NCI-H146 (cell line): ENCODE data around the gene SPATA17.

Source experiments
- DNase-seq: peaks from one replicate; lab custom pipeline; 2025; lab: John Stamatoyannopoulos, UW

SPATA17 gene

DNA sequence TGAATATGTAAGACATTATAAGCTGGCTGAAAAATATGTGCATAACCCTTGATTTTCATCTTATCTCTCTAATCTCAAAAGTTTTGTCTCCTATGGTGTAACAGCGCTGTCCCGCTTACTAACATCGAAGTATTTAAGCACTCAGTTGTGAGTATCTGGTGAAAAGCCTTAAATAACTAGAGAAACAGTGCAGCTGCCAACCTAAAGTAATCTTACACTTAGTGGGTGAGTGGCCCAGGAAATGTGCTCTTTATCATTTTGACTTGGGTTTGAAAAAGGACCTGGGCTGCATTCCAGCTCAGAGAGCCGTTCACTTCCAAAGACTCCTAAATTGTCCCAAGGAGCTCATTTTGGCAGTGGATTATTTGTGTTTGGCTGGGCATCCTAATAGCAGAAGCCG, 225.9 kb downstream of the SPATA17 start:
- DNase-seq: no peak

DNA sequence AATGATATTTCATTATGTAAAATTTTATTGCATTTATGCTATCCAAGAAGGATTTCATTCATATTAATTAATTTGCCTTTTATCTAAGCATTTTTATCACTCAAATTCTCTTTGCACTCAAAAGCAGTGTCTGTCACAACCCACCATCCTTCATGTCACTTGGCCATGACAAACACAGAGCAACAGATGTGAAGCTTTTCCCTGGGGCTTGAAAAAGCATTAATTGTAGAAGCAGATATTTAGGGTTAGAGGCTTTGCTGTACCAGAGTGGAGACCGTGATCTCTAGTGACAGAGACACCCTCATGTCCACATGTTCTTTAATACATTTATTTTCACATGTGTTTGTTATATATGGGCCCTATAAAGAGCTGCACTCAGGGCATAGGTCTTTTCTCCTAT, 230.5 kb downstream of the SPATA17 start:
- DNase-seq: no peak

DNA sequence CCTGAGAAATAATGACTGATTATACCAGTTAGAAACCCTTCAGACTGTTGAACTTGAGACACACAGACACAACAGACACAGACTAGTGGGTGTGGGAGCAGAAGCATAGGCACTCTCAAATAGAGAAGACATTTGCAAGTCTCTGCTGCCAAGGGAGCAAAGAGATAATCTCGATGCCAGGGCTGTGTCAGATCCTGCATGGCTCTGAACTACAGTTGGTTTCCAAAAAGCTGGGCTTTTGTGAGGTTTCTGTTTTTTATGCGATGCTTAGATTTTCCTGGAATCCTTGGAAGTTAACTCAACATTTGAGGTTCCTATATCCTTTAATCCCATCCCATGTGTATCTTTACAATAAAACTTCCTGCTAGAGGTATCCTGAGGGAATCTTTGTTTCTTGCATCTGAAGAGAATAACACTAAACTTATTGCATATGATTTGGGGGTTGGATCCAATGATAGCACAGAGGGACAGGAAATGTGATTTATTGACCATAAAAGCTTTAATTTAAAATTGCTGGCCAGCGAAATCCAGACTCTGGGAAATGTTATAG, 236.4 kb downstream of the SPATA17 start:
- no peak for DNase-seq

DNA sequence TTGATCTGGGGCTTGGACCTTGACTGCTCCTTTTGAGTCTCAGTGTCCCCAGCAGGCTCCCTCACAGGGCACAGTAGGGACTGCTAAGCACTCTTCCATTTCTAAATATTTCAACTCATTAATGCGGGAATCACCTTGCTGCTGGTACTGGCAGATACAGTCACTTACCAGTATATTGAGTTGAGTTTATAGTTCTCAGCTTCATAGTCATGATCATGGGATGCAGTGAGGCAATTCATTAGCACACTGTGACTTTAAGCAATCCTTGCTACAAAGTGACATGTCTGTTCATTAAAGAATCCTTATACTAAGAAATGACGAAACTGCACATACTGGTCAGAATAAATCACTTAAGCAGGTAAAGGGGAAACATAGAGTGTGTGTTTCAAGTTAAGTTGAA, 240.8 kb downstream of the SPATA17 start:
- no peak for DNase-seq

DNA sequence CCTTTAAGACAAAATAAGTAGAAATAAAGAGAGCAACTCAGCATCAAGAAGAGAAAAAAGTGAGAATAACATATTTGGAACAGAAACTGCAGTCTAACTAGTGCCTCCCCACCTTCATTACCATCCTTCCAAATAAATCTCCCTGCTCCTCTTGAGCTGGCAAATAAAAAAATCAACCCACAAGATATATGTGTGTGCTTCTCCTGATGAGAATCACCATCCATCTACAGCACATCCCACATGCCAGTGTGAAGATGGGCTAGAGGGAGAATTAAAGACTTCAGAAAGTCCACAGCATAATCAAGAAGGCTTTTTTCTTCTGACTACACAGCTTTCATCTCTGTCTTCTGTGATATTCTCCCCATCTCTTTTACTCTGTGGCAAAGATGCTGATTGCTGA, 244.1 kb downstream of the SPATA17 start:
- DNase-seq: no peak

DNA sequence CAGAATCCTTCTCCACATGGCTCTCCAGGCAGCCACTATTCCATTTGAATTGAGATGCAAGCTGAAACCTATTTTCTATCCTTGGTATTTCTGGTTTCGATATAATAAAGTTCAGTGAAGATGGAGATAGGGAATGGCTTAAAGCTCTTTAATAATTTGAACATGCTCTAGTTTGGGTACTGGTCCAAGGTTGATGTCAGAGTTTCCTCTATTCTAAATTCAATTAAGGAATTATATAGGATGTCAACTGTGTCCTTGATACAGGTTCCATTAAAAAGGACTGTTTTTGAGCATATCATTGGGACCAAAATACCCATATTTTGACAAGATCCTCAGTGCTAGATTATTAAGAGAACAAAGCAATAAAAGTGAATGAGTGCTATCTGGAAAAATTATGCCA, 245.3 kb downstream of the SPATA17 start:
- no peak for DNase-seq

DNA sequence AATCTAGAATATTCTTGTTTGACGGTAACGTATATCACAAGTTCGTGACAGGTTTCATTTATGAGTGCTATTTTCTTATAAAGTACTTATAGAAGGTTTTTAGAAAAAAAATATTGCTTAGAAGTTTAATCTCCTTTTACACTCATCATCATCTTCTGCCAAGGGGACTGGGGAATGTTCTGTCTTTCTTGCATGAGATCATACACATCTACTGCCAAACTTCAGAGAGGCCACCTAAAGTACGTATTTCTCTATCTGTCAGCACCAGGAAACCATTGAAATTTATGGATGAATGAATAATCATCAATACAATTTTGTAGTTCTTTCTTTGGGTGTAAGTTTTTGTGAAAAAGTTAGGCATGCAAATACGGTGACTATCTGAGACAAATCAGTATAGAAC, 245.8 kb downstream of the SPATA17 start:
- DNase-seq: no peak

DNA sequence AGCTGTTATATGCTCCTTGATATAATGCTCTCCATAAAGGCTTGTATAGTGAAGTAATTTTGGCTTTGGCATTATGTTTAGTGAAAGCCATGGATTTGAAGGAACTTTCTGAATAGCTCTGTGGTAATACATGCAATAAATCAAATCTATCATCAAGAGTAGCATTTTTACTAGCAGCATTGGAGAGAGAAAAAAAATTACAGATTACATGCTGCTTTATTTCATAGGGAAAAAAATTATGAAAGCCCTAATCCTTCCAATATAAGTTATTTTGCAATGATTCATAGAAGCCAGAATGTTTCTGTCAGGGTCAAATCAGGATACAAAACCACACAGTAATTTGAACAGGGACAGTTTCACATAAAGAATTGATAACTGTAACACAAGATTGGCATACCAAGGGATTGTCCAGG, 250.0 kb downstream of the SPATA17 start:
- no peak for DNase-seq

DNA sequence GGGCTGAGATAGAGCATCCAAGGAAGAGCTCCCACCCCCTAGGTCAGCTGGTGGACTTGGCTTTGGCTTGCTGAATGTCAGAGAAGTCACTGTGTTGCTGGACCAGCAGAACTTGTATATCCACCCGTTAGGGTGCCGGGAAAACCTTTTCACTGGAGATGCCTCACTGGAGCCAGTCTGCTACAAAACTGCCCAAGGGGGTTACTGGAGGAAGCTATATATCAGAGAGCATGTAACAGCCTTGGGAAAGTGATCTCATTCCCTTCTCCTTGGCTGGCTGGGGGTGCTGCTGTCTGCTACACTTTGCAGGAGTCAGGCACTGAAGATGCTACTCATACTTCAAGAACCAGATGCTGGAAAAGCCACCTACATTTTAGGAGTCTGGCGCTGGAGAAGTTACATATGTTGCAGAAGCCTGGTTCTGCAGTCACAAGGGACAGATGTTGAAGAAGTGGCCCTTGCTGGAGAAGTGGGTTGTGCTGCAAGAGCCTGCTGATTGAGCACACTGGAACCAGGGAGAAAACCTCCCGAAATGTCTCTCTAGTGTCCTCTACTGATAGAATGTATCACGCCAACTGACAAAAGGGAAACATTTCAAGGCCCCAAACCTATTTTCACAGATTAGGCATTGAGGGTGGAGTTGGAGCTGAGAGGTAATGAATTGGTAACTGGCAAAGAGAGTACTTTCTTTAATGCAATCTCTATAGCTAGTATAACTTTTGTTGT, 250.6 kb downstream of the SPATA17 start:
- no peak for DNase-seq

DNA sequence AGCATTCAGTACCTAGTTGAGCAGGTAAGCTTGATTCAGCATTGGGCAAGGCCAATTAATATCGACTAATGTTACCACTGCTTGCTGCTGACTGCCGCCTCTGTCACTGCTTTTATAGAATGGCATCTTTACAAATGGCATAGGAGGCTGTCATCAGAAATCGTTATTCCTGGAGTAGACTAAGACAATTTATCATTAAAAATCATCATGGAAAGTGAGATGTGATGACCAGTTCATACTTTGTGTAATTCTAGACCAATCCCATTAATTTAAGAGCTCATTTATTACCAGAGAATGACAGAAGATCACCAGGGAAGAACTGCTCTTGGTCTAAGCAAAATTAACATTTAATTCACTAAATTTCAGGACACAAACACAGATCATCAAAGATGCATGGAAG, 254.0 kb downstream of the SPATA17 start:
- DNase-seq: no peak

DNA sequence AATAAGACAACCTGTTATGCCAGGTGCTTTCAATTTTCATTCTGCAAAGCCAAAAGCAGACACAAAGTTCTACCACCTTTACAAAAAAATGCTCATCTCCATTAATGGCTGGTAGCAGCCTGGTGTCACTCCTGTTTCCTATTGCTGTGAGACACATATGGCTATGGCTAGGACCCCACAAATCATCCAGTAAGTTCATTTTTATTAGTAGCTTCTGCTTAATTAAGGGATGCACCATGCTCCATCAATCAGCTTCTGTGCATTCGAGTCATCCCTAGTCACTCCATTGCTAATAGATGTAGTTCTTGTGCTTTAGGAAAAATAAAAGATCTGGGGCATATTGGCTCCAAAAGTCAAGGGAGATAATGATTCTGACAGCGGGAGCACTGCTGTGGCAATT, 257.2 kb downstream of the SPATA17 start:
- DNase-seq: no peak

DNA sequence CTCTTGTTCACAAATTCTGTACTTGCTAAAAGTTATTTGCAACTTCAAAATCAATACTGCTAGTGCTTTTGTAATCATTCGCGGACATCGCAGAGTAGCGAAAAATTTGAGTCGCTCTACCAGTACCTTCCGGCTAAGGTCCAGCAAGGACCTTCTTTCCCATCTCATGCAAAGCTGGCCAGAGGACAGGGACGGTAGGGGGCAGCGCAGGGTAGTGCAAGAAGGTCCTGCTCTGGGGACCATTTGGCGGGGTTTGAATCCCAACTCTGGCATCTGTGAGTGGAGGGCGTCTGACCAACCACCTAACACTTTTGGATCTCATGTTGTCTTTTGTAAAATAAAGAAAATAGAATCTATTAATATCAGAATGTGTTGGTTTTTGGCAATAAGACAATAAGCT, 258.3 kb downstream of the SPATA17 start:
- no peak for DNase-seq

DNA sequence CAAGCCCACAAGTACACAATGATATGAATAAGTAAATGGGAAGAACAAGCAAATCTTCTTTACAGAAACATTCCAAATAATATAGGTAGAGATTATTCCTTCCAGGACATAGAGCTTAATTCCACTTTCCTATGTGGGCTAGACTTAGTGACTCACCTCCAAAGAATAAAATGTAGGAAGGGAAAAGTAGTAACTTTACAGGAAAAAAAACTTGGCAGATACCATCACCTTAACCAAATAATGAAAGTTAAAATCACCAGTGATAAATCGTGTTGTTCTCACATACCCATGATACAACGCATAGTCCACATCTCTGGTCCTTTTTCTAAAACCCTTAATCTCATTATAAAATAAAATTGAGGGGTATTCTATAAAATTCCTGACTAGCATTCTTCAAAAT, 260.8 kb downstream of the SPATA17 start:
- no peak for DNase-seq

DNA sequence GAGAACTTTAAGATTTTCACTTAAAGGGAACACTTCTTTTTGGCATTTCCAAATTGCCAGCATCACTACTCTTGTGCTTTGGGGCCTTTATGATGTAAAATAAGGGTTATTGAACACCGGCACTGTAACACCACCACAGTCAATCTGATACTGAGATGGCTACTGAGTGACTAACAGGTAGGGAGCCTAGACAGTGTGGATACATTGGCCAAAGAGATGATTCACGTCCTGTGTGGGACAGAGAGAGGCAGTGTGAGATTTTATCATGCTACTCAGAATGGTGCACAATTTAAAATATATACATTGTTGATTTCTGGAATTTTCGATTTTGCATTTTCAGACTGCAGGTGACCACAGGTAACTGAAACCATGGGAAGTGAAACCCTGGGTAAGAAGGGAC, 261.6 kb downstream of the SPATA17 start:
- DNase-seq: no peak

DNA sequence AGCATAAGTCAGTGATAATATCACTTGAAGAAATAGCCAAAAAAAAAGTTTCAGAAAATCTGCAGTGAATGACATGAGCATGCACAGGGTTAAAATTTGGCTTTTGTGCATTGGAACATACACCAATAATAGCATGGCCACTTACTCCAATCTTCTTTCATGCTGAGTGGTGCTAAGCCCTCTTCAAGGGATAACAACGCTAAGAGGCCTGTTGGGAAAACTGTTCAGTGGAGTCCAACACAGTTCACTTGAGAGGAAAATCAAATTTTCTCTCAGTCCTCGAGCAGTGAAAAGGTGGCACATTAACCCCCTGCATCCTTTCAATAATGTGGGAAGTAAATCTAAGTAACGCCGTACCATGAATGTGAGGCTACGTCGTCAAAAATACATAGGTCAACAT, 264.7 kb downstream of the SPATA17 start:
- no peak for DNase-seq

DNA sequence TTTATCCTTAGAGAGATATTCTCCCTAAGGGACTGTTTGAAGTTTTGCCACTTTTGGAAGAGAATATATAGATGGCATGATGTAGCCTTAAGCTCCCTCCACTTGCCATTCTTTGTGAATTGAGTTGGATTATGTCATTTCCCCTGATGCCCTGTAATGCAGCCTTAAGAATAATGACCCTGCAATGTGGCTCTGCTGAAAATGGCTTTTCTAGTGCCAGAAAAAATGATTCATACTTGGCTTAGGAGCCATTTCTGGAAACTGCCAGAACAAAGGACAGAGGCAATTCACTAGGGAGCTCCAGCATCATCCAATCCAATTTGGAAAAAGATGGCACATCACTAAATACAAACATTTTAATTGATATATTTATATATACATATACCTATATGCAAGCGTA, 265.3 kb downstream of the SPATA17 start:
- no peak for DNase-seq

DNA sequence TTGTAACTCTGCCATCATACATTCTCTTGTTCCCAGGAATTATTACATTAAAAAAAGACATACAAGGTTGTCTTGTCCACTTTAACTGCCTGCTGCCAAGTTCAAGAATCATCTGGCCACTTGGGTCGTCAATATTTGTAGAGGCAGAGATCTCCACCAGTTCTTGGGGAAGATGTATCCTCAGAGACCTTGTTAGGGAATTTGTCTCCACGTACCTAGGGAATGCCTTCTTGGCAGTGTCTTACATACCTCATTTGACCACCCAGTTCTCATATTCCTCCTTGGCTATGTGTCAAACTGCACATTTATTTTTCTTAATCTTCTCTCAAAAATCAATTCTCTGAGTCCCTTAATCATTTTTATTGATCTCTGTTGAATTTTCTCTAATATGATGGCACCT, 266.0 kb downstream of the SPATA17 start:
- no peak for DNase-seq

DNA sequence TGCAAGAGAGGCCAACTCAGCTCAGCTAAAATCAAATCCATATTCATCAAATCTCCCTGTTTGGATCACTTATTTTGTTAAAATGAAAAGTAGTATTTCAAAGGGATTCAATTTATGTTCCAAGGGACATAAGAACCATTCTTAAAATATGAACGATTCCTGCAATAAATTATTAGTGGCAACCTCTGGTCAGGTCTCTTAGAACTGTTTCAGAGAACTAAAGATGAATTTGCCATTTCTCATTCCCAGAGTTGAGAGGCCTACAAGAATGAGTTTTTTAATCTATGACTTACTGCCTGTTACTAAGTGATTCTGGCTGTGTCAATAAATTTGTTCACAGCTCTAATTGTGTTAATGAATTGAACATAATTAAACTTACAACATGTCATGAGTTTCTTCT, 268.5 kb downstream of the SPATA17 start:
- DNase-seq: no peak

DNA sequence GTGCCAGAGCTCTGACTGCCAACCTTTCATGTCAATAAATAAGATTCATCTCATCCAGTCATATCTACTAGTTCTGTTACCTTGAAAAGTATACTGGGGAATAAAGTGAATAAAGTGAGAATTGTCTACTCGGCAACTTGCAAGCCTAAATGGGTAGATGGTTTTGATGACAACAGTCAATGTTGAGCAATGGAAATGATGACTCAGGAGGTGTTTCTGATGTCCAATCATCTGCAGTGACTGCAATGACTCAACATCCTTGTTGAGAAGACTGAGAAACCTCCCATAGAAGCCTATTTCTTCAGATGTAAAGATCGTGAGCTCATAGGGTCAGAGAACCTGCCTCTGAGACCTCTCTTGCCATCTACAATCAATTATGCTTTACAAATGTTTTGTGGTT, 276.4 kb downstream of the SPATA17 start:
- DNase-seq: no peak

DNA sequence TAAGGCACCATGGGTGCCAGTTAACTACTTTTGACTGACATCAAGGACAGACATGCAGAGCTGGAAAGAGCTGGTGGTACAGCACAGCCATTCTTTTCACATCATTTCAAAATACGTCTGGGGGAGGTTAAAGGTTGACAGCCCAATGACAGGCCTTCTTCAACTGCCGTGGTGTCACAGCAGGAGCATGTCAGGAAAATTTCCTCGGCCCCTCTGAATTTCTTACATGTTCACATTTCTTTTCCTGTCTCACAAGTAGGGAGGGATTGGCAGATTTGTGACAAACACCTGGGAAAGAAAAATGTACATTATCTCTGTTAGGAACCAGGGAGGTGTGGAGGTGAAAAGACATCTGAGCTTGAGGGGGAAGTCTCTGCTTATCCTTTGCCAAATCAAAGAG, 279.1 kb downstream of the SPATA17 start:
- DNase-seq: no peak

DNA sequence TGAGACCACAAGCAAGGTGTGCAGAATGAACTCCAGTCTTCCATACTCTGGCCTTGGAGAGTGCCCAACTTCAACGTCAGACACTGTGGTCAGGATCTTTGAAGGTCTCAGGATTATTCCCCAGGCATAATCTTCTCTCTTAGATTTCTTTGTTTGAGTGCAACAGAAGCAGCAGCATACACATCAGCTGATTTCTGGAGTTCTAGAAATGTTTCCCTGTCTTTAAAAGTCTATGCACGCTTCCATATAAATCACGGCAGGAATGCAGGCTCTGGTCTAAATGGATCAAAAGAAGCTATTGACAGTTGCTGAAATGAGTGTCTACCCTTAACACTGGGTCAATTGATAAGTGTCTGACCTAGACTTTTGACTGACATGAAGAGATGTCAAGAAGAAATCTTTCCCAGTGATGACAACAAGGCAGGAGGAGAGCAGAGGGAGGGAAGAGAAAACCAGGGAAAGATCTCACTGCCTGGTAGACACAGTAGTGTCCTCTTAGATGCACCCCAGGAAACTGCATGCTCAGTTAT, 279.7 kb downstream of the SPATA17 start:
- no peak for DNase-seq

DNA sequence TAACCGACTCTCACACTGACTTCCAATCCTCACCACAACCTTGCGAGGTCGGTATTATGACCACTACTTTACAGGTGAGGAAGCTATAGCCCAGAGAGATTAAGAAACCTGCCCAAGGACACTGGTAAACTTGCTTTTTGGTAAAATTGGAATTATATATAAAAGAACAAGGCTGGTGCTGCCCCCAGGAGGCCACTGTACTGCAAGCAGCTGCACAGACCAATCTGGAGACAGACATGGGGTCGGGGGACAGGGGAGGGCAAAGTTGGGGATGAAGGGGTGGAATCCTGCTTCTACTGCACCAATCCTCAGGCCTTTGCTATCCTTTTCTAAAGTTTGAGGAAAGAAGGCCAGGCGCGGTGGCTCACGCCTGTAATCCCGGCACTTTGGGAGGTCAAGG, 280.8 kb downstream of the SPATA17 start:
- DNase-seq: peak; percentile 9

DNA sequence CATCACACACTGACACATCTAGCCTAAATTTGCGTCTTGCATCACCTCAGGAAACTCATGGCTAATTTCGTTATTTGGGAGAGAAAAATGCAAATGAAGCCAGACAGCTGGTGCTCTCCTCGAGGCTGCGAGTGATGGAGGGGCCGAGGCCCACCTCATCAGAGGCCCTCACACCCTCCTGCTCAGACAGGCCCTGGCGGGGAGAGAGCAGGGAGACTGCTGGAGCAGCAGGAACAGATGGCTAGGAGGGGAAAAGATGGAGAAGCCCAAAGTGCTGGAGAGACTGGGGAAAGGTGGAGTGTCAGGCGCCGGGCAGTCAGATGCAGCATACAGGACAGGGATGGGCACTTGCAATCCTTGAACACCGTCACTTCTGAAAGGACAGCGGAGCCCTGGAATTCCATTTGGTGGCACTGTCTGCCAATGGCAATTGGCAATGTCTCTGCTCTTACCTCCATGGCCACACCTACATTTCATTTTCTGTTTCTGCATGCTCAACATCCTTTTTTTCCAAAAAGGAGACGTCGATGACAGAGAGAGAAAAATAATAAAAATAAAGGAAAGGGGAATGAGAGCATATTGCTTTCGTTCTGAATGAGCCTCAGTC, 286.2 kb downstream of the SPATA17 start:
- DNase-seq: no peak
